Panc1 (cell line): ENCODE data around the gene DNAJC16. TPM values are rescaled to one million over a fixed set of nuclear protein-coding genes. Genes with fewer than 3 reads are reported as not detected.

ENCODE experiments used
- ATAC-seq: fragments of 200-7000 bp; cut with Tn5 transposase; 2 replicates; pipeline ENCODE4 v1.9.1; 2020; ENCODE audit warnings: mild to moderate bottlenecking, moderate library complexity
- BruUV-seq: library from RNA; stranded (reverse); fragments of 400-500 nt; replicated peaks from 2 replicates; lab custom pipeline; 2021; lab: Mats Ljungman, UMichigan
- CTCF ChIA-PET: fragments of 300-600 bp; sonication (Branson Sonifier 250); formaldehyde crosslinking; loops from one replicate; lab custom pipeline; 2022; ENCODE audit warnings: antibody characterized with exemption; lab: Charles Lee
- POLR2A ChIA-PET: fragments of 300-600 bp; sonication (Branson Sonifier 250); formaldehyde crosslinking; loops from one replicate; lab custom pipeline; 2022; ENCODE audit warnings: antibody characterized with exemption; lab: Charles Lee
- DNase-seq: peaks from one replicate; pipeline ENCODE4 v3.0.0-alpha.2; 2010; ENCODE audit warnings: low read depth, low spot score
- H3K27ac ChIP-seq: 2 replicates; pipeline ENCODE4 v1.5.1; 2011; ENCODE audit warnings: mild to moderate bottlenecking, low read length, inconsistent platforms
- H3K27me3 ChIP-seq: fragments of 200-500 bp; sonication (Bioruptor generic); 2 replicates; pipeline ENCODE4 v1.6.0; 2014; ENCODE audit warnings: low read length, inconsistent platforms; ENCODE audit not compliant: control insufficient read depth, insufficient read depth
- H3K36me3 ChIP-seq: fragments of 200-500 bp; sonication (Bioruptor generic); 2 replicates; pipeline ENCODE4 v1.5.1; 2014; ENCODE audit warnings: inconsistent platforms, mild to moderate bottlenecking, low read length, moderate library complexity; ENCODE audit not compliant: control insufficient read depth, insufficient read depth
- H3K4me1 ChIP-seq: 2 replicates; pipeline ENCODE4 v1.5.1; 2011; ENCODE audit warnings: inconsistent platforms, mild to moderate bottlenecking, low read length, moderate library complexity; ENCODE audit not compliant: control insufficient read depth, insufficient read depth
- H3K4me3 ChIP-seq, 2 experiments: 2 replicates each; pipeline ENCODE4 v1.5.1; 2011 to 2012; ENCODE audit warnings: low read depth in 2 of 2, low read length in 2 of 2, mild to moderate bottlenecking in 2 of 2, inconsistent platforms in 1 of 2, moderate library complexity in 1 of 2
- H3K9me3 ChIP-seq: fragments of 200-500 bp; sonication (Bioruptor generic); 2 replicates; pipeline ENCODE4 v1.5.1; 2014; ENCODE audit warnings: low read depth, mild to moderate bottlenecking, inconsistent platforms, low read length, moderate library complexity; ENCODE audit not compliant: control insufficient read depth, insufficient read depth
- POLR2AphosphoS5 ChIP-seq: IDR thresholded peaks from 2 replicates; pipeline ENCODE4 v1.6.1; 2012; ENCODE audit warnings: mild to moderate bottlenecking, low read depth, low read length, moderate library complexity
- REST ChIP-seq, 2 experiments: IDR thresholded peaks; 2 replicates each; pipeline ENCODE4 v1.6.1; 2011 to 2012; ENCODE audit warnings: low read depth in 2 of 2, control low read depth in 1 of 2, low read length in 1 of 2, mild to moderate bottlenecking in 1 of 2, moderate library complexity in 1 of 2; ENCODE audit not compliant: insufficient read depth in 1 of 2
- SIN3A ChIP-seq: IDR thresholded peaks from 2 replicates; pipeline ENCODE4 v1.6.1; 2012; ENCODE audit warnings: low read depth, mild to moderate bottlenecking, low read length, moderate library complexity, borderline replicate concordance; ENCODE audit not compliant: insufficient read depth
- TCF7L2 ChIP-seq: IDR thresholded peaks from 2 replicates; pipeline ENCODE4 v1.6.1; 2011; ENCODE audit warnings: mild to moderate bottlenecking, low read depth, low read length, inconsistent platforms
- in situ Hi-C: cut with HindIII; loops from 2 replicates; pipeline ENCODE4 v1.10.0; 2016; ENCODE audit warnings: low sequenced_read_pairs, low pct_unique_long_range_greater_than_20kb
- intact Hi-C: fragments of 100-400 bp; cut with micrococcal nuclease; formaldehyde crosslinking; loops from one replicate; pipeline ENCODE4 v1.10.0; 2022; ENCODE audit not compliant: unreplicated experiment
- total RNA-seq: library from RNA; stranded (reverse); gene quantifications from one replicate; pipeline ENCODE4 v1.2.1, GENCODE V29; 2021; ENCODE audit not compliant: unreplicated experiment
- TF ChIP-seq, protein P1 (sequence below): fragments of 450-650 bp; IDR thresholded peaks from 2 replicates; pipeline ENCODE4 v1.5.1; 2017; ENCODE audit warnings: mild to moderate bottlenecking

The DNAJC16 gene
- total RNA-seq, 1 experiment from 2014 or later = 22.0 TPM

DNA sequence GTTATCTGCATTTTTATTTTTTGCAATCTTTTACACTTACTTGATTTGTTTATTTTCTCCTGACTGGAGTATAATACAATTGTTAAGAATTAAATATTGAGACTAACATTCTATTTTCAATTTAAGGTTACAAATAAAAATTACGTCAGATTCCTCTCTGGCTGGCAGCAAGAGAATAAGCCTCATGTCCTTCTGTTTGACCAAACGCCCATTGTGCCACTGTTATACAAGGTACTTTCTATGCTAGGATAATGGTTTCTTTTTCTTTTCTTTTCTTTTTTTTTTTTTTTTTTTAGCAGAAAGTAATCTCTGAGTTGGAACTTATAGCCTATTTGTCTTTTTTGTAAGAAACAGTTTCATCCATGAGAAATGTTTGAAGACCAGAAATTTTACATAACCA is 20.0 kb downstream of the DNAJC16 start:
- DNase-seq = no peak
- Histone ChIP-seq H3K27me3 (no peaks in the 10 kb centered on the region), H3K9me3 (no peaks in the 10 kb centered on the region), H3K36me3 (peaks cover 17% of the 10 kb centered on the region), H3K27ac (no peak overlapping the region), H3K4me3 (no peak overlapping the region), H3K4me1 (no peaks in the 10 kb centered on the region)
- intact Hi-C loops = no loop called here
- POLR2A ChIA-PET = no interaction called here
- no peak for TF ChIP-seq POLR2AphosphoS5
- TF ChIP-seq SIN3A = no peak
- no peak for TF ChIP-seq REST (IDR thresholded peaks at IDR 0.05; ENCODE audit: insufficient read depth in 1 of 2, low read depth in 2 of 2, low read length in 1 of 2)
- TF ChIP-seq, protein P1, sequence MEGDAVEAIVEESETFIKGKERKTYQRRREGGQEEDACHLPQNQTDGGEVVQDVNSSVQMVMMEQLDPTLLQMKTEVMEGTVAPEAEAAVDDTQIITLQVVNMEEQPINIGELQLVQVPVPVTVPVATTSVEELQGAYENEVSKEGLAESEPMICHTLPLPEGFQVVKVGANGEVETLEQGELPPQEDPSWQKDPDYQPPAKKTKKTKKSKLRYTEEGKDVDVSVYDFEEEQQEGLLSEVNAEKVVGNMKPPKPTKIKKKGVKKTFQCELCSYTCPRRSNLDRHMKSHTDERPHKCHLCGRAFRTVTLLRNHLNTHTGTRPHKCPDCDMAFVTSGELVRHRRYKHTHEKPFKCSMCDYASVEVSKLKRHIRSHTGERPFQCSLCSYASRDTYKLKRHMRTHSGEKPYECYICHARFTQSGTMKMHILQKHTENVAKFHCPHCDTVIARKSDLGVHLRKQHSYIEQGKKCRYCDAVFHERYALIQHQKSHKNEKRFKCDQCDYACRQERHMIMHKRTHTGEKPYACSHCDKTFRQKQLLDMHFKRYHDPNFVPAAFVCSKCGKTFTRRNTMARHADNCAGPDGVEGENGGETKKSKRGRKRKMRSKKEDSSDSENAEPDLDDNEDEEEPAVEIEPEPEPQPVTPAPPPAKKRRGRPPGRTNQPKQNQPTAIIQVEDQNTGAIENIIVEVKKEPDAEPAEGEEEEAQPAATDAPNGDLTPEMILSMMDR = no peak
- TF ChIP-seq TCF7L2 = no peak
- CTCF ChIA-PET = no interaction called here
- in situ Hi-C loops = no loop called here
- no peak for ATAC-seq
- no TSS peak for BruUV-seq

DNA sequence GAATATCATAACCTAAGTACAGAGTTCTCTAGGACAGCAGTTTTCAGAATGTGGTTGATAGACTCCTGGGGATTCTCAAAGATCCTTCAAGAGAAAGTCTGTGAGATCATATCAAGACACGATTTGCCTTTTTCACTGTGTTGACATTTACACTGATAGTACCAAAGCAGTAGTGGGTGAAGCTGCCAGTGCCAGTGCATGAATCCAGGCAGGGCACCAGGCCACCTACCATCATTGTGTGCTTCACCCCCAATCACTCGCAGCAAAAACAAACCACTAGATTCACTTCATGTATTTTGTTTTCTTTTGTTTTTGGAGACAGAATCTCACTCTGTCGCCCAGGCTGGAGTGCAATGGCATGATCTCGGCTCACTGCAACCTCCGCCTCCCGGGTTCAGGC is 23.9 kb downstream of the DNAJC16 start:
- Histone ChIP-seq H3K4me1 (no peaks in the 10 kb centered on the region), H3K27me3 (no peaks in the 10 kb centered on the region), H3K9me3 (no peaks in the 10 kb centered on the region), H3K36me3 (peaks cover 5% of the 10 kb centered on the region; the same call in 1 of the 2 replicates), H3K4me3 (no peak overlapping the region), H3K27ac (no peak overlapping the region)
- DNase-seq (no peak), ATAC-seq (no peak)
- BruUV-seq = no TSS peak
- in situ Hi-C loops = no loop called here
- intact Hi-C loops = no loop called here
- POLR2A ChIA-PET = no interaction called here
- CTCF ChIA-PET = no interaction called here
- TF ChIP-seq POLR2AphosphoS5 = no peak
- TF ChIP-seq TCF7L2 = no peak
- TF ChIP-seq, protein P1 = no peak
- TF ChIP-seq REST (IDR thresholded peaks at IDR 0.05; ENCODE audit: insufficient read depth in 1 of 2, low read depth in 2 of 2, low read length in 1 of 2) = no peak
- no peak for TF ChIP-seq SIN3A
